ENCODE measurements around the gene TAX1BP3. TPM values are rescaled to one million over a fixed set of nuclear protein-coding genes. Genes with fewer than 3 reads are reported as not detected.

TAX1BP3 gene, protein sequence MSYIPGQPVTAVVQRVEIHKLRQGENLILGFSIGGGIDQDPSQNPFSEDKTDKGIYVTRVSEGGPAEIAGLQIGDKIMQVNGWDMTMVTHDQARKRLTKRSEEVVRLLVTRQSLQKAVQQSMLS
- 169 and 191 TPM in 2 replicates for total RNA-seq

GRCh38 chr17:3668279-3669084 lies at the start of gene TAX1BP3, which contains the start of gene EMC6:
TSS of gene TAX1BP3 (minus strand) at chr17:3668578. CDS start at chr17:3668526, 52 bp downstream.
TSS of gene EMC6 (plus strand) at chr17:3668812. CDS start at chr17:3669147, 335 bp downstream.

GRCh38 chr17:3695723-3696411 lies 27.5 kb upstream of the TAX1BP3 start, which contains the start of gene P2RX5:
TSS of gene P2RX5 (minus strand) at chr17:3696155. CDS start at chr17:3696005, 150 bp downstream.

DNA sequence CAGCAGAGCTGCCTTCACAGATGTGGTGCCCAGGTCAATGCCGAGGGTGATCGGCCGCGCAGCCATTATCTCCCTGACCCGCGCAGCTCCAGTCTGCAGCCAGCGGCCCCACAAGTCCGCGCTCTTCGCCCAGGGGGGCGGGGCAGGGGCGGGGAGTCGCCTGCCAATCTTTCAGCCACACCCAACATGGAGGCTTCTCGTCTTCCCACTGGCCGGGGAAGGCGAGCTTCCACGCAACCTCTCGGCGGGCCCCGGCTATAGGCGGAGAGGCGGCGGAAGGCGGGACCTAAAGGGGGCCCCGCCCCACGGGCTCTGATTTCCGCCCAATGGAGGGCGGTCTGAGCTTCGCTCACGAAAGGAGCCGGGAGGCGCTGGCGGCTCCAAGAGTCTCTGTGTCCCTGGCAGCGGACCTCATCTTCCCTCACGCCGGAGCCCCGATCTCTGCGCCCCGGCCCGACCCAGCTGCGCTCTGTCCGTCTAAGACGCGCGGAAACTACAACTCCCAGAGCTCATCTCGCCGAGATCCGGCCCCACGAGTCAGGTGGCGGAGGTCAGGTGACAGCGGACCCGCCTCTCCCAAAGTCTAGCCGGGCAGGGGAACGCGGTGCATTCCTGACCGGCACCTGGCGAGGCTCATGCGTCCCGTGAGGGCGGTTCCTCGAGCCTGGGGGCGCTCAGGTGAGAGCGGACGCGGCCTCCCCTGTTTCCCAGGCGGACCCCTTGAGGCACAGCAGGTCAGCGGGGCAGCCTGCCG lies 32.0 kb downstream of the TAX1BP3 start, which contains the start of the genes CTNS and SHPK:
CTNS (plus strand) TSS at position 607 of the 754 bp plus-strand sequence. CDS start 3,447 bp downstream, outside the sequence.
SHPK (minus strand) TSS at position 97 of the 754 bp plus-strand sequence; CDS start at position 66, 31 bp downstream.

Other genes with a start within 250 kb of the TAX1BP3 start
- gene OR1E2, start 234.7 kb downstream of the TAX1BP3 start, total RNA-seq: not detected in 2 replicates
- gene SPATA22, start 196.8 kb downstream of the TAX1BP3 start, total RNA-seq: 0.56 TPM in 1 of 2 replicates, not detected in the other
- gene ASPA, start 192.6 kb downstream of the TAX1BP3 start, total RNA-seq: 7.0 and 7.8 TPM in 2 replicates
- gene TRPV3, start 110.8 kb downstream of the TAX1BP3 start, total RNA-seq: 1.0 and 4.7 TPM in 2 replicates
- gene TRPV1, start 59.2 kb downstream of the TAX1BP3 start, total RNA-seq: 1.5 and 2.3 TPM in 2 replicates
- gene SHPK, start 32.3 kb downstream of the TAX1BP3 start, total RNA-seq: 8.3 and 10.7 TPM in 2 replicates
- gene CTNS, start 31.8 kb downstream of the TAX1BP3 start, total RNA-seq: 13.9 and 23.1 TPM in 2 replicates
- gene EMC6, start 234 bp upstream of the TAX1BP3 start, total RNA-seq: 4.7 and 8.5 TPM in 2 replicates
- 0.20 and 1.2 TPM in 2 replicates for gene P2RX5, start 27.6 kb upstream of the TAX1BP3 start, total RNA-seq
- gene HASPIN, start 55.3 kb upstream of the TAX1BP3 start, total RNA-seq: 0.31 and 1.6 TPM in 2 replicates
- gene ITGAE, start 132.6 kb upstream of the TAX1BP3 start, total RNA-seq: 5.7 and 13.4 TPM in 2 replicates
- gene NCBP3, start 177.7 kb upstream of the TAX1BP3 start, total RNA-seq: 12.6 and 15.4 TPM in 2 replicates
- gene CAMKK1, start 224.5 kb upstream of the TAX1BP3 start, total RNA-seq: 3.3 and 3.5 TPM in 2 replicates
- gene P2RX1, start 247.9 kb upstream of the TAX1BP3 start, total RNA-seq: not detected in 2 replicates

Data from cardiac ventricle fibroblast (primary cell).